Peyer's patch (tissue), 4 donors: Measurements from ENCODE around the gene SPRN. TPM values are rescaled to one million over a fixed set of nuclear protein-coding genes. Genes with fewer than 3 reads are reported as not detected.

Experiments
- DNase-seq, 3 donors: peaks; one replicate each; pipeline ENCODE4 v3.0.0-alpha.2; 2017 to 2019
- H3K27ac ChIP-seq, 4 donors: fragments of 200-600 bp; sonication (generic); one replicate each; pipeline ENCODE4 v1.5.1; 2016 to 2019
- H3K27me3 ChIP-seq, 2 donors: fragments of 200-600 bp; sonication (generic); one replicate each; pipeline ENCODE4 v1.5.1; 2019
- H3K36me3 ChIP-seq, 3 donors: fragments of 200-600 bp; sonication (generic); one replicate each; pipeline ENCODE4 v1.5.1; 2016 to 2019
- H3K4me1 ChIP-seq, 4 donors: fragments of 200-600 bp; sonication (generic); one replicate each; pipeline ENCODE4 v1.5.1; 2016 to 2019
- H3K4me3 ChIP-seq, 4 donors: fragments of 200-600 bp; sonication (generic); 1 replicate in 3 of 4; 2 replicates in 1 of 4; pipeline ENCODE4 v1.5.1; 2016 to 2019; ENCODE audit warnings: mild to moderate bottlenecking in 1 of 4
- H3K9me3 ChIP-seq, 4 donors: fragments of 200-600 bp; sonication (generic); one replicate each; pipeline ENCODE4 v1.5.1; 2016 to 2019; ENCODE audit warnings: mild to moderate bottlenecking in 1 of 4
- CTCF ChIP-seq, 6 experiments: fragments of 450-650 bp in 4 of 6; fragments of 200-600 bp in 2 of 6; sonication (generic) in 1 of 6; IDR thresholded peaks; one replicate each; pipeline ENCODE4 v1.5.1; 2017 to 2019; ENCODE audit warnings: antibody characterized with exemption in 6 of 6, mild to moderate bottlenecking in 3 of 6, moderate library complexity in 1 of 6
- POLR2A ChIP-seq, 2 donors: fragments of 450-650 bp; IDR thresholded peaks; one replicate each; pipeline ENCODE4 v1.5.1; 2017; ENCODE audit warnings: antibody characterized with exemption in 2 of 2, mild to moderate bottlenecking in 2 of 2, moderate library complexity in 2 of 2
- total RNA-seq, 4 donors: library from RNA; depleted of rRNA; stranded (reverse); fragments of >200 nt; gene quantifications; one replicate each; pipeline ENCODE4 v1.1.0, GENCODE V29; 2016

SPRN gene
- total RNA-seq, 4 donors from 2014 or later: 0.47 TPM; not detected in 3

GRCh38 chr10:133461841-133462240, 37.4 kb upstream of the SPRN start:
- no peak overlapping the region for H3K27ac ChIP-seq
- TF ChIP-seq CTCF (IDR thresholded peaks at IDR 0.05) (no peak), POLR2A (IDR thresholded peaks at IDR 0.05) (no peak)

GRCh38 chr10:133461027-133461426, 36.6 kb upstream of the SPRN start:
- Histone ChIP-seq H3K4me3 (no peak overlapping the region), H3K27me3 (no peaks in the 10 kb centered on the region), H3K36me3 (no peaks in the 10 kb centered on the region), H3K9me3 (no peaks in the 10 kb centered on the region), H3K4me1 (no peaks in the 10 kb centered on the region), H3K27ac (no peak overlapping the region)
- peak in 1 of 3 donors; percentile 6 for DNase-seq
- TF ChIP-seq CTCF (IDR thresholded peaks at IDR 0.05) (no peak), POLR2A (IDR thresholded peaks at IDR 0.05) (no peak)

More at GRCh38 chr10:133461841-133462240, 37.4 kb upstream of the SPRN start:
- H3K27me3 ChIP-seq: no peaks in the 10 kb centered on the region
- no peaks in the 10 kb centered on the region for H3K4me1 ChIP-seq
- DNase-seq: peak in 1 of 3 donors; percentile 8
- H3K36me3 ChIP-seq: no peaks in the 10 kb centered on the region
- H3K9me3 ChIP-seq: no peaks in the 10 kb centered on the region
- no peak overlapping the region for H3K4me3 ChIP-seq

- H3K36me3 ChIP-seq: no peaks in the 10 kb centered on the region
- peak in 1 of 3 donors; percentile 15 for DNase-seq
- no peaks in the 10 kb centered on the region for H3K27me3 ChIP-seq
- TF ChIP-seq POLR2A (IDR thresholded peaks at IDR 0.05): no peak
- H3K9me3 ChIP-seq: no peaks in the 10 kb centered on the region
- H3K4me1 ChIP-seq: no peaks in the 10 kb centered on the region
- no peak overlapping the region for H3K4me3 ChIP-seq
- H3K27ac ChIP-seq: no peak overlapping the region
Measured at GRCh38 chr10:133460208-133460769, 35.9 kb upstream of the SPRN start.

GRCh38 chr10:133459454-133460207, 35.2 kb upstream of the SPRN start:
- no peaks in the 10 kb centered on the region for H3K9me3 ChIP-seq
- DNase-seq: peak in 1 of 3 donors; percentile 1
- TF ChIP-seq CTCF (IDR thresholded peaks at IDR 0.05) (no peak), POLR2A (IDR thresholded peaks at IDR 0.05) (no peak)
- H3K4me1 ChIP-seq: no peaks in the 10 kb centered on the region
- no peaks in the 10 kb centered on the region for H3K36me3 ChIP-seq
- H3K27ac ChIP-seq: no peak overlapping the region
- H3K4me3 ChIP-seq: no peak overlapping the region
- no peaks in the 10 kb centered on the region for H3K27me3 ChIP-seq

GRCh38 chr10:133458710-133459453, 34.5 kb upstream of the SPRN start:
- no peaks in the 10 kb centered on the region for H3K27me3 ChIP-seq
- no peaks in the 10 kb centered on the region for H3K36me3 ChIP-seq
- H3K27ac ChIP-seq: no peak overlapping the region
- no peak overlapping the region for H3K4me3 ChIP-seq
- TF ChIP-seq POLR2A (IDR thresholded peaks at IDR 0.05): no peak
- TF ChIP-seq CTCF (IDR thresholded peaks at IDR 0.05): no peak
- no peak for DNase-seq
- no peaks in the 10 kb centered on the region for H3K4me1 ChIP-seq
- no peaks in the 10 kb centered on the region for H3K9me3 ChIP-seq
